ENCODE measurements around the gene CIC.
A peak's percentile ranks its signal among the peaks of the same experiment; 100 is the strongest.

Gene CIC

GRCh38 chr19:42278452-42279154, 9.6 kb downstream of the CIC start:
- no peak for DNase-seq

GRCh38 chr19:42279155-42279901, 10.3 kb downstream of the CIC start:
- no peak for DNase-seq

GRCh38 chr19:42279902-42280814, 11.1 kb downstream of the CIC start:
- DNase-seq = peak; percentile 81

- DNase-seq = no peak
Measured at GRCh38 chr19:42280815-42281145, 11.7 kb downstream of the CIC start.

DNA sequence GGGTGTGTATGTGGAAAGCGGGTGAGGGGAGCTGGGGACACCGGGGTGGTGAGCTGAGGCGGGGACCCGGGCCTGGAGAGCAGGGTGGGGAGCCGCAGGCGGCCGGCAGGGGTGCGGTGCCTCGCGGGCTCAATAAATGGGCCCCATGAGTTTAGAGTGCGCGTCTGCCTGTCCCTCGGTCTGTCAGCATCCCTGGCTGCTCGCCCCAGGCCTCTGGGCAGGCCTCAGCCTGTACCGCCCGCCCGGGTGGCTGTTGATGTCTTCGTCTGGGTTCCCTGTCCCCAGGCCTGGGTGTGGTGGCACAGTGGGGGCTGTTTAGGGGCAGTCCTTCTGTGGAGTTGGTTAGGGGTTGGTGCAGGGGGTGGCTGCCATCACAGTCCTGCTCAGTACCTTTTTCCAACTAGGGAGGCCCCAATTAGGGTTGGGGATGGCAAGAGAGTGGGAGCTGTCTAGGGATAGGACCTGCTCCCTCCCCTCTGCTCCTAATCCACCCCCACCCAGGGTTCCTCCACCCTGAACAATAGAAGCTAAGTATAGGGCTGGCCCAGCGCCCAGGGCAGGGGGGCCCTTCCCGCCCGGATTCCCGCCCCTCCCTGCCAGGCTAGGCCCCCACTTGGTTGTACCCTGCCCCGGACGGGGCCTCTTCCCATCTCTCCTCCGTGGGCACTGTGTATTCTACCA, 12.2 kb downstream of the CIC start:
- DNase-seq = no peak

DNA sequence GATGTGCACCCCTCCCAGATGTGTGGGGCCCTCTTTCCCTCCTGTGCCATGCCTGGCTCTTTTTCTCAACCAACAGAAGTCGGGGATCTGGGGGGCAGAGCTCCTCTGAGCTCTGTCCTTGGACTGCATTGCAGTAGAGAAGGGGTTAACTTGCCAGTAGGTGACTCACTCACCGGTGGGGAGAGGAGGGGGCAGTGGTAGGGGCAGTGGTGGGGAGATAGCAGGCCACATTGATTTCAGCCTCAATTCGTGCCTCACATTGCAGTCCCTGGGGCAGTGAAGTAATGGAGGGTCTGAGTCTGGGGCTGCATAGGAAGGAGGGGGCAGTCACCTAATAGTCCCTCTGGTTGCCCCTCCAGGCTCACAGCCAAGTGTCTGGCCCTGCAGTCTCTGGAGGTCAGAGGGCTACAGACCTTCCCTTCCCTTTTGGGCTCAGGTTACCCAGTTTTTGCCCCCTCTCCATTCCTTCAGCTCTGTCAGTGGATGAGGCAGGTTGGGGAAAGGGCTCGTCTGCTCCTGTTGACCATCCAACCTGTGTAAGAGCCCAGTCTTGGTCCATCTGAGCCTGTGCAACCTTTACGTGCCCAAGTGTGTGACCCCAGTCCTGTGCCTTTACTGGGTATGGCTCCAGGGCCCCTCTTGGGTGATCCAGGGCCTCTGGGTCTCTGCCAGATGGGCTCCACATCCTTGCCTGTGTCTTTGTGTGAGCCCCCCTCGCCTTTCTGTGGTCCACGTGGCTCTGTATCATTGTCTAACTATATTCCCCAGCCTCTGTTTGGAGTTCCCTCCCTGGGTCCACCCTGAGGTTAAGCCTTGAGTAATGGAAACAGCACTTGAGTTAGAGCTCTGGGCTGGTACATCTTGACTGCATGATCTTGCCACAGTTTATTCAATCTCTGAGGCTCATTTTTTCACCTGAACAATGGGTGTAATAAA, 13.0 kb downstream of the CIC start:
- no peak for DNase-seq

DNA sequence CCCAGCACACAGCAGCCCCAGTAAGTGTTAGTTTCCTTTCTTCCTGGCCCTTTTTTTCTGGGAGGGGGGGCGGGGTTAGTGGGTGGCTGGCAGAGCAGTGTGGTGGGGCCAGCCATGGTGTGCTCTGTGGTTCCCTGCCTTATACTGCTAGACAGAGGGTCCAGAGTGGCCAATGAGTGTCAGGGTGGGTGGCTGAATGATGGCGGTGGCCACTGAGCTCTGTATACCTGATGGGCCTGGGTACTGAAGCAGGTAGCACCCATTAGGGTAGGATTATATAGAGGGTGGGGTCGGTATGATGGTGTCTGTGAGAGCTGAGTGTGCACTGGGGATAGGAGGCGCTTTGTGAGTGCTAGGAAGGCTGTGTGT, 13.8 kb downstream of the CIC start:
- no peak for DNase-seq

DNA sequence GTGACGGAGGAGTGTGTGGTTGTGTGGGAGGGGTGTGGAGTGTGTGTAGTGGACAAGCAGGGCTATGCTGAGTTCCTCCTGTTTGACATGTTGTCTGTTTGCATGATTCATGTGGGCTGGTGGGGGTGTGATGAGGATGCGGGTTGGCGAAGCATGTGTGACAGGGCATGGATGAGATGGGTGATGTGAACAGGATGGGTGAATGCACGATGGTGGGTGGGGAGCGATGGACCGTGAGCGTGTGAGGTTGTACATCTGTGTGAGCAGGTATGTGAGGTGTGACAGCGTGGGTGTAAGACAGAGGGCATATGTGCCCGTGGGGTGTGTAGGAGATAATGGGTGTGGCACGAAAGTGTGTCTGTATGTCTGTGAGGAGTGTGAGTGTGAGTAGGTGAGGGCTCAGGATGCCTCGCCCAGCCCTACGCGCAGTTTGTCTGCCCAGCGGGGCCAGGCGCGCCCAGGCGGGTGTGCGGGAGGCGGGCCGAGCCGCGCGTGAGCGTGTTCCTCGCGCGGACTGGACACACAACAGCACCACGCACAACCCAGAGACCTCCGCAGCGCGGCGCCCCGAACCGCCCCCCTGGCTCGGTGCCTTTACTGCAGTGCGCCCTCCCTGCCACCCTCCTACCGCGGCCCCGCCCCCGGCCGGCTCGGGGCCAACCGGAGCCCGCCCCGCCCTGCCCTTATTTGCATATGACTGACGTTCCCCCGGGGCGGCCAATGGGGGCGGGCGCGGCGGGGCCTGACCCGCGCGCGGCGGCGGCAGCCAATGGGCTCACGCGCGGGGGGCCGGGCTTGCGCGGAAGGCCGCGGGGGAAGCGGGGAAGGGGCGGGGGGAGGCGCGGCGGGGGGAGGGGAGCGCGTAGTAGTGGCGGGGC, 14.4 kb downstream of the CIC start:
- DNase-seq = peak; percentile 96

DNA sequence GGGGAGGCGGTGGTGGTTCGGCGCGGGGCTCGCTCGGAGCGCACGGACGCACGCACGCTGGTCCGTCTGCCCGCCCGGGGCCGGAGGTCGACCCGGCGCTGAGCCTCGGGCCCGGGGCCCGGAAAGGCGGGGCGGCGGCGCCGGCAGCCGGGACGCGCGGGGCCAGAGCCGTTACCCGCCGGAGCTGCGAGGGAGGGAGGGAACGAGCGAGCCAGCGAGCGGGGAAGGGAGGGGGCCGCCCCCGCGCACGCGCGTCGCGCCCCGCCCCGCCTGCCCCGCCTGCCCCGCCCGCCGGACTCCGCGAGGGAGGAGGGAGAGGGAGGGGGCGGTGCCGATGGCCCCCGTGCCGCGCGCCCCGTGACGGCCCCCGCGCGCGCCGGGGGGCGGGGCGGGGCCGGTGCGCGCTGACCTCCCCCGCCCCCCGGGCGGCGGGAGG, 15.0 kb downstream of the CIC start:
- peak; percentile 79 for DNase-seq

GRCh38 chr19:42284591-42285341, 15.7 kb downstream of the CIC start:
- no peak for DNase-seq

DNA sequence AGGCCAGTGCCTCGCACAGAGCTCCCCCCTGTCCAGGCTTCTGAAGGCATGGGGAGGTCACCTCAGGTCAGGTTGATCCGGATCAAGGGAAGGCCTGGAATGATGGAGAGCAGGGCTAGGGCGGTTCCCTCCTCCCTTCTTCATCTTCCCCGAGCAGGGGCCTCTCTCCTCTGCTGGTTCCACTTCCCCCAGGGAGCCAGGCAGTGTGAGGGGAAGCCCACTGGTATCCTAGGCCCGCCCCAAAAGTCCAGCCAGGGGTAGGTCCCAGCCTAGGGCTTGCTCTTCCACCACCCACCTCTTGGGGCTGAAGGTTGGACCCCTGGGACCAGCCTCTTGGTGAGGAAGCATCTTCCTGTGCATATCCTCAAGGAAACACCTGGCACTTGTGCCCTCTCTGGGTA, 16.5 kb downstream of the CIC start:
- DNase-seq = no peak

GRCh38 chr19:42285988-42286348, 16.9 kb downstream of the CIC start:
- DNase-seq = no peak

- DNase-seq = no peak
Measured at GRCh38 chr19:42286349-42287016, 17.4 kb downstream of the CIC start.

DNA sequence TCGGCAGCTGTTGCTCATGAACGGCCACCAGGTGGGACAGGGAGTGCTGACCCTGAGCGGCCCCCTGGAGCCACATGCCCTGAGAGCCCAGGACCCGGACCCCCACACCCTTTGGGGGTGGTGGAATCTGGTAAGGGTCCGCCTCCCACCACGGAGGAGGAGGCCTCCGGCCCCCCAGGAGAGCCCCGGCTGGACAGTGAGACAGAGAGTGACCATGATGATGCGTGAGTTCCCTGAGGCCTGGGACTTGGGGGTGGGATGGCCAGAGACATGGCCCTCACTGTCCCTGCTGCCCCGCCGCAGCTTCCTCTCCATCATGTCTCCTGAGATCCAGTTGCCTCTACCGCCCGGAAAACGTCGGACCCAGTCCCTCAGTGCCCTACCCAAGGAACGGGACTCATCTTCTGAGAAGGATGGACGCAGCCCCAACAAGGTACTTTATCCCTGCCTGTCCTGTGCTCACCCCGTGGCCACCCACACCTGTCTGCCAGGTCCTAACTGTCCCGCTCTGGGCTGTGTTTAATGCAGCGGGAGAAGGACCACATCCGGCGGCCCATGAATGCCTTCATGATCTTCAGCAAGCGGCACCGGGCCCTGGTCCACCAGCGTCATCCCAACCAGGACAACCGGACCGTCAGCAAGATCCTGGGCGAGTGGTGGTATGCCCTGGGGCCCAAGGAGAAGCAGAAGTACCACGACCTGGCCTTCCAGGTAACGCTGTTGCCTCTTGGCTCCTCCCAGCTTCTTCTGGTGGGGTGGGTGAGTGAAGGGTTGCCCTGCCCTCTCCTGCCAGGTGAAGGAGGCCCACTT, 18.2 kb downstream of the CIC start:
- DNase-seq = no peak

GRCh38 chr19:42287827-42288107, 18.7 kb downstream of the CIC start:
- DNase-seq = no peak

GRCh38 chr19:42288387-42288786, 19.3 kb downstream of the CIC start:
- DNase-seq = no peak

- no peak for DNase-seq
Measured at GRCh38 chr19:42288881-42289555, 20.0 kb downstream of the CIC start.

GRCh38 chr19:42289556-42290041, 20.5 kb downstream of the CIC start:
- no peak for DNase-seq

Measured in T-helper 9 cell (primary cell).